HG02981 (cell line): ENCODE results near the gene RAD51B.
"Not testable (repeated sequence)": the region's sequence is repeated elsewhere in the genome, so short reads cannot be mapped to it uniquely, and the experiment has no call there.

Source experiments
- ATAC-seq: cut with Tn5 transposase; IDR thresholded peaks from one replicate; pipeline ENCODE4 v1.9.1; 2021; ENCODE audit warnings: mild to moderate bottlenecking, moderate library complexity; ENCODE audit not compliant: unreplicated experiment

The RAD51B gene

GRCh38 chr14:68062651-68063050, 243.1 kb downstream of the RAD51B start:
- ATAC-seq = no peak

- ATAC-seq = no peak
Observed at GRCh38 chr14:68065322-68065721, 245.7 kb downstream of the RAD51B start.

DNA sequence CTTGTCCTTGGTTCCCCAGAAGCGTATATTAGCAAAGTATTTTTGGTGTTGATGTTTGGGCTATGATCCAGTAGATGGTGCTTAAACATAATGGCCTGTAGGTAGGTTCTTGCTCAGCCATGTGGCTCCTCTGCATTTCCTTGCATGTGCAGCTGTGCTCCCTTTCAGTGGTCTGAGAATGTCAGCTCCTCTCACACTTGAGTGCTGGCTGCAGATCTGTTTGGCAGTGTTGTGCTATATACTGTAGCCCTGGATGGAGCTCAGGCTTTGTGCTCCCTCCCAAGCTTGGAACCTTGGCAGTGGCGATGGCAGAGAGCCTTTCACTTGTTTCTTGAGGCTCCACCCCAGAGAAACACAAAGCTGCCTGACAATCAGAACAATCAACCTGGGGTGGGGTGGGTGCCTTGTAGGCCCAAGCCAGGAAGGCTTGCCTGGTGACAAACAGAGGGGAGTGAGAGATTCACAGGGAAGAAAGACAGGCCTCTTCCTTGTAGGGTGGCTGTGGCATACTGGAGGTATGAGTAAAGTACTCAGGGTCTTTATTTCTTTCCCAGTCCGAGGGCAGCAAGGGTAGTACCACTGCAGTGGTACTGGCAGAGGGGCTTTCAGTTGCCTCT, 255.3 kb downstream of the RAD51B start:
- no peak for ATAC-seq

GRCh38 chr14:68075382-68076029, 255.9 kb downstream of the RAD51B start:
- no peak for ATAC-seq

- ATAC-seq = no peak
Observed at GRCh38 chr14:68076451-68076850, 256.9 kb downstream of the RAD51B start.

DNA sequence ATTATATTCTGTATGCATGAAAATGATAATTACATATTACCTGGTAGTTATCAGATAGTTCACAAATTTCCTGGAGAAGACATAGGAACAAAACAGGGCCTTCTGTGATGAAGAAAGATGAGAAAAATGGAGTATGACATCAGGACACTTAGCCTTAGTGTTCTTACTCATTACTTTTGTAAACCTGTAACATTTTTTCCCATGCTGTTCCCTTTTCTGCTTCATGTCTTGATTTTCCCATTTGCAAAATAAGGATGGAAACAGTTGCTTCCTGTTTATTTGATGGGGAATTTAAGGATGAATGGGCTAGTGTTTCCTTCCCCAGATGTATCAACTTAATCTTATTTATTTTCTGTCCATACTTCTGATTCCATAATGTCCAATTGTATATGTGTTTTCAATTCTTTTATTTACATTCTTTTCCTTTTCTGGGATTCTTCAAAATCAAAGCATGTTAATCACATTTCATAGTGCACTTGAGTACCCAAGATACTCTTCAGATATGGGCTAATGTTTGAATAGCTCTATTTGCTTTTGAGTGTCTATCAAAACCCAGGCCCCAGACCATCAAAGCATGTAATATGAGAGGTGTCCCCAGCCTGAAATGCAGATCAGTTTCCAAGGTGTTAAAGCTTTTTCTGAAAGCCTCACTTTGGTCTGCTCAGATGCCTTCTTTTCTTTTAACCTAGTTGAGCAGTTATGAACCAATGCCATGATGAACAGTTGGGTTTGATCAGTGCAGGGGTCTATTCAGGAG, 260.5 kb downstream of the RAD51B start:
- no peak for ATAC-seq

DNA sequence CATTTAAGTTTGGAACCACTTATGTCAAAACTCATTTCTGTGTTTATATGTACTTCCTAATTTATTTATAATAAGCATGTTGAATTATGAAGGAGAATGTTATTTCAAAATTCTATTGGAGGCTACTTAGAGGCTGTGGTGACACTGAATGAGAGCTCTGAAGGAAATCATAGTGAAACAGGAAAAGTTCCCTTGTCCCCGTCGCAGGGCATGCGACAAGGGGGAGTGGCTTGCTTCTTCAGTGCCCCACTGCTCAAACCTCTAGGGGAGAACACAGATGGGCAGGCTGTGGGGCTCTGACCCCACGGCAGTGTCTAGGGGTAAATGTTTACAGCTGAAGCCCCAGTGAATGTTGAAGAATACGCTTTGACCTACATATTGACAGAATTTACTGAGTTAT, 261.9 kb downstream of the RAD51B start:
- ATAC-seq = no peak

DNA sequence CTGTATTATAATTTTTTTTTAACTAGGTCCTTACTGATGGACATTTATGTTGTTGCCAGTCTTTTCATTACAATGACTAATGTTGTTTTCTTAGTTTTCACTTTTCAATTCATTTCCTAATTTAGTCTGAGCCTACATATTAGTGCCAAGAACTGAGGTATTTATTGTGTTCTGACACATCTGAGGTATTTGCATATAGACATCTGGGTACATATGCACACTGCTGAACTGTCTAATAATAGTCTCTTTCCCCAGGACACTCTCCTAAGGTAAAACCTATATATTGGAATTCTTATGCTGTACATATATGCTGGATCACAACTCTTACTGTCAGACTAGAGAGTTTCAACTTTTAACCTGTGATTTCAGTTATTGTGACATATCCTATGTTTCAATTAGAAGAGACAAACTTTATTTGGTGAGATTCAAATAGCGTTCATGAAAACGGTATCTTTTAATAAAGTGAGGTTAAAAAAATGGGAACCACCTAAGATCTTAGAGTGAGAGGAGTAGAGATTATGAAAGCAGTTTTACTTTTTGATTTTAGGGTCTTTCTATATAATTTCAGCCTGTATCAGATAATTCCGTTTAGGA, 263.2 kb downstream of the RAD51B start:
- ATAC-seq = no peak

DNA sequence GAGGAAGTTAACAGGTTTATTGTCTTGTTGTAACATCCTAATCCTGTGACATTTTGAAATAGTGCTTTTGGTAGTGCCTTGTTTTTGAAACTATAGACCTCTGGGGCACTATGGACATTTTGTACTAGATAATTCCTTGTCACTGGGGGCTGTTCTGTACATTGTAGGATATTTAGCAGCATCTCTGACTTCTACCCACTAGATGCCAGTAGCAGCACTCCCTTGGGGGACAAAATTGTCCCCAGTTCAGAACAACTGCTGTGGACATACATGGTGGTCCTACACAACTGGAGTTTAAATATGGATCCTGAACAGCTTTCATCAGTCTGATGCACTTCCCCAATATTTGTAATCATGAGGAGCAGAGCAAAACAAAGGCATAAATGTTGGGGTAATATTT, 264.7 kb downstream of the RAD51B start:
- no peak for ATAC-seq

DNA sequence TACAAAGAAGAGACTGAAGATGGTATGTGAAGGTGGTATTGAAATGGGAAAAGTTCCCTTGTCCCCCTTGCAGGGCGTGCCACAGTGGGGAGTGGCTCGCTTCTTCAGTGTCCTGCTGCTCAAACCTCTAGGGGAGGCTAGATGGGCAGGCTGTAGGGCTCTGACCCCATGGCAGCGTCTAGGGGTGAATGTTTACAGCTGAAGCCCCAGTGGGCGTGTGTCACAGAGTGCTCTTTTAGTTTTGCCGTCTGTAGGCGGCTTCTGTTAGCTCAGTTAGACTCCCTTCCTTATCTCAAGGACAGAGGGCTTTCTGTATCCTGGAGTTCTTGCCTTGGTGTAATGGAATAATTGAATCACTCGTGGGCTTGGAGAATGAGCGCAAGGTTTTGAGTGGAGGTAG, 266.2 kb downstream of the RAD51B start:
- no peak for ATAC-seq

DNA sequence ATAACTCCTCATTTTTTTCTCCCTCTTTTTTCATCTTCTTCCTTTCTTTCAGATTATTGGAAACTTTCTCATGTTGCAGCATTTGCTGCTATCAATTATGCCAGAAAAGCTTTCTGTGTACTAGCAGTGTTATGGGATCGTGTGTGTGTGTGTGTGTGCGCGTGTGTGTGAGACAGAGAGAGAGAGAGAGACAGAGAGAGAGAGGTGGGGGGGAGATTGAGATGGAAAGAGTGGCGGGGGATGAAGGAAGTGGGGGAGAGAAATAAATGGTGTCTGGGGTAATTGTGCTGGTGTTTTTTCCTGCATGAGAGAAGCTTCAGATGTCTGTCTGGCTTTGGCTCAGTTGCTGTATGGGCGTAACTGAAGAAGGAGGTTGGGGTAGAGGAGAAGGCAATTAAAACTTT, 268.9 kb downstream of the RAD51B start:
- no peak for ATAC-seq

DNA sequence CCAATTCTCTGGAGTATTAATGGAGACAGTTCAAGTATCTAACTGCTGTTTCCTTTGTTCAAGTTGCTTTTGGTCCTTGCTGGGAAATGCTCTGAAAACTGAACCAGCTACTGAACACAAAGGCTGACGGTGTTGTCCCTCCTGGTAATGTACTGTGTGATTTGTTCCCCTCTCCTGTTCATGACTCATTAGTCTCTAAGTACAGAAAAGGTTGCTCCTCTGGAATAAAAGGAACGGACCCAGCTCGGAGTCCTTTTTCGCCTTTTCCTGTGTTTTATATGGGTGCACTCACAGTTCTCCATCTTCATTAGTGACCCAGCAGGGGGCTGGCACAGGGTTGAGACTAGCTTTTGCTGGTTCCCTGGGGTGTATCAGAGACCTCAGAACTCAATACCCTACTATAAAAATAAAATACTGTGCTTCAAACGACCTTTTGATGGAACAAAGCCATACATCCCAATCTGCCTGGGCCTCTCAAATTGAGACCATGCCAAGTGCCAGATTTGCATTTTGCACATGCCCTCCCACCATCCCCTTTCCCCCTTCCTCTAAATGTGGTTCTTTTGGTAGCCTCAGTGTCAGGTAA, 269.7 kb downstream of the RAD51B start:
- no peak for ATAC-seq

- no peak for ATAC-seq
Observed at GRCh38 chr14:68094158-68094557, 274.6 kb downstream of the RAD51B start.

DNA sequence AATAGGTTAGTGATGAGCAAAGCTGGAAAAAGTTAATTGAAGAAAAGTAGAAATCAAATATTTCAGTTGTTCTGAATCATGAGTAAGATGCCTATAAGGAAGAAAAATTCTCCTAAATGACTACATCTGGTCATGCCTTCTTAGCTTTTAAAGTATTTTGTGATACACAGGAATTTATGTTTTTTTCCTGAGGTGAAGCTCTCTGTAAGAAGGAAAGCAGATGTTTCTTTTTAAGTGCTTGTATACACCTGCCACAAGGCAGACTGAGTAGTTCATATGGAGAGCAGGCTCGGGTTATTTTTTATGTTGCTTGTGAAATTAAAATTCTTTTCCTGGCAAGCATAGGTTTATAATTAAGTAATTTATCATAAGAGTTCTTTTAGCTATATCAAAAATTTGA, 275.2 kb downstream of the RAD51B start:
- no peak for ATAC-seq

DNA sequence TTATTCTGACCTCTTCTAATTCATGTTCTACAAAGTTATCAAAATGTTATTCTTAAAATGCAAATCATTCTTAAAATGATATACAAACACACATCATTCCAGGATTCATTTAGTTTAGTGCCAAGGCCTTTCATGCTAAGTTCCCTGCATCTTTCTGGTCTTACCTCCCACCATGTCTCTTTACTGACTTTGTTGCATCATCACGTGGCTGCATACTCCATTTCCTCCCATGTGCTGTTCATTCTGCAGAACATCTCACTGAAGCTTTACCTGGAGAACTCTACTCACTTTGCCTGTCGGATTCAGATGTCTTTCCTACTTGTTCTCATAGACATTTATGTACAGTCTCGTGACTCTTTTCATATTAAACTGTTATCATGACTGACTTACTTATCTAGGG, 278.1 kb downstream of the RAD51B start:
- ATAC-seq = no peak

GRCh38 chr14:68098834-68099233, 279.3 kb downstream of the RAD51B start:
- no peak for ATAC-seq

DNA sequence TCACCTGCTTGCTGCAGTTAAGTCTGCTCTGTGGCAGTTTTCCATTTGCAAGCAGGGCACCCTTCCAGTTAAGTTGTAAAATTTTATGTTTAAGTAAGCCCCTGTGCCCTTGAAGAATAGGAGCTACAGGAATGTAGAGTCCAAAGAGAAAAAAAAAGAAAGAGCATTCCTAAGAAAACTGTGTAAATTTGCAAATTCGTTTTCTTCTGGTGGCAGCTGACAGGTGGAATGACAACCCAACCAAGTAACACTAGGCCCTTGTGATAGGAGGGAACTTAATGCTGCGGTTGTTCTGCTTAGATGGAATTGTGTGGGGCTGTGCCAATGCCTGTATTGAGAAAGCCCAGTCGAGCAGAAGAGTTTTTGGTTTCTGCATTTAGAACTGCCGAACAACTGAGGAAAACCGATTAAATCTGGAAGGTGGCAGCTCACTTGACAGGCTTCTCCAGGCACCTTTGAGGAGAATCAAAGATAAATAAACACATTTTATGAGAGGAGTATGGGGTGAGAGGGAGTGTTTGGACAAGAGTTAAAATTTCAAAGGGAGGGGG, 280.0 kb downstream of the RAD51B start:
- ATAC-seq = no peak

- not testable (repeated sequence) for ATAC-seq
Observed at GRCh38 chr14:68101715-68102301, 282.2 kb downstream of the RAD51B start.

DNA sequence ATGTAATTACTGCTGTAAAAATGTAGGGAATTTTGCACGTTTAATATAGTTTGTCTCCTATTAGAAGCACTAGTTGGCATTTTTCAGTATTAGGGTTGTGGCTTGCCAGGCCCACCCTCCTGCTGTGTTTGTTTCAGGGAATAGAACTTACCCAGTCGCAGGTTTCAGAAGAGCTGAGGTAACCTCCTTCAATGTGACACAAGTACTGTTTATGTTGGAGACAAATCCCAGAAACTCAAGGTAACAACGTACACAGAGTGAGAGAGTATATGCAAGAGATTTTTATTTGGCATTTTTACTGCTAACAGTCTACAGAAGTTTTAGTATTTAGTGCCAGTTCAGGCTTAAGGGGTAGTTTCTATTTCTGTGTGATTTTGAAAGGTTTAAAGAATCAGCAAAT, 284.3 kb downstream of the RAD51B start:
- ATAC-seq = no peak

DNA sequence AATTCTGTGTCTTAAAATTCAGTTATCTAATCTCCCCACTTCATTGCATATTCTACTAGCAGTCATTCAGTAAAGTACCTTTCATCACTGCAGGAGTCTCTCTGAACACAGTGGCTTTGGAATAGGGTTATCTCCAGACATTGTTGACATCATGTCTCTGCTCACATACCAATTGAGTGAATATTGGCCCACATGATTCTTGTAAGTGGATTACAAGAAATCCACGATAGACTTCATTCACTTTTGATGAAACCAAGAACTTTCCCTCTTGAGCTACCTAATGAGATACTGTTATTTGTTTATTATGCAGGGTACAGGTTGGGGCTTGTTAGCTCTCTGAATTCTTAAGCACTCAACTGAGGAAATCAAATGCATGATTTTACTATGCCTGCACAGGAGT, 284.9 kb downstream of the RAD51B start:
- no peak for ATAC-seq

- no peak for ATAC-seq
Observed at GRCh38 chr14:68105816-68106215, 286.2 kb downstream of the RAD51B start.
